HepG2 (cell line): ENCODE results near the gene WASF1. TPM values are rescaled to one million over a fixed set of nuclear protein-coding genes. Genes with fewer than 3 reads are reported as not detected.

Source experiments
- DR1 ChIP-seq: sonication (generic); formaldehyde crosslinking; IDR thresholded peaks from 2 replicates; pipeline ENCODE4 v1.8.0; 2021; ENCODE audit warnings: mild to moderate bottlenecking, missing genetic modification reagents, inconsistent platforms
- FOSL2 ChIP-seq: sonication (generic); formaldehyde crosslinking; IDR thresholded peaks from 2 replicates; pipeline ENCODE4 v1.4.0; 2020; ENCODE audit warnings: missing genetic modification reagents
- FOXM1 ChIP-seq: sonication (generic); formaldehyde crosslinking; IDR thresholded peaks from 2 replicates; pipeline ENCODE4 v1.5.0; 2020; ENCODE audit warnings: missing genetic modification reagents
- FOXO1 ChIP-seq: sonication (generic); formaldehyde crosslinking; IDR thresholded peaks from 2 replicates; pipeline ENCODE4 v1.4.0; 2020; ENCODE audit warnings: missing genetic modification reagents
- HES4 ChIP-seq: sonication (generic); formaldehyde crosslinking; IDR thresholded peaks from 2 replicates; pipeline ENCODE4 v1.9.0; 2021; ENCODE audit warnings: mild to moderate bottlenecking, missing genetic modification reagents, borderline replicate concordance
- HOXA5 ChIP-seq: sonication (generic); formaldehyde crosslinking; IDR thresholded peaks from 2 replicates; pipeline ENCODE4 v1.4.0; 2020; ENCODE audit warnings: missing genetic modification reagents
- IKZF1 ChIP-seq: fragments of 450-650 bp; IDR thresholded peaks from 2 replicates; pipeline ENCODE4 v1.7.1; 2016
- MTF2 ChIP-seq: sonication (generic); formaldehyde crosslinking; IDR thresholded peaks from 2 replicates; pipeline ENCODE4 v1.5.0; 2020; ENCODE audit warnings: missing genetic modification reagents, borderline replicate concordance
- MZF1 ChIP-seq: sonication (generic); formaldehyde crosslinking; IDR thresholded peaks from 2 replicates; pipeline ENCODE4 v1.8.1; 2023; ENCODE audit warnings: mild to moderate bottlenecking, missing genetic modification reagents, borderline replicate concordance
- NR2F2 ChIP-seq: IDR thresholded peaks from 2 replicates; pipeline ENCODE4 v1.6.1; 2012; ENCODE audit warnings: low read depth, inconsistent platforms, borderline replicate concordance
- PBX3 ChIP-seq: sonication (generic); formaldehyde crosslinking; IDR thresholded peaks from 2 replicates; pipeline ENCODE4 v1.8.1; 2023; ENCODE audit warnings: missing genetic modification reagents, inconsistent platforms, borderline replicate concordance
- PCBP2 ChIP-seq: fragments of 200-400 bp; formaldehyde crosslinking; optimal IDR thresholded peaks from 2 replicates; pipeline ENCODE3; 2018; ENCODE audit warnings: low read length, low read depth; ENCODE audit not compliant: poor library complexity, severe bottlenecking
- SMAD3 ChIP-seq: sonication (generic); formaldehyde crosslinking; IDR thresholded peaks from 2 replicates; pipeline ENCODE4 v1.4.0; 2020; ENCODE audit warnings: missing genetic modification reagents
- SP2 ChIP-seq: sonication (generic); formaldehyde crosslinking; IDR thresholded peaks from 2 replicates; pipeline ENCODE4 v1.5.1; 2020; ENCODE audit warnings: mild to moderate bottlenecking, missing genetic modification reagents
- TSC22D2 ChIP-seq: sonication (generic); formaldehyde crosslinking; IDR thresholded peaks from 2 replicates; pipeline ENCODE4 v1.5.1; 2020; ENCODE audit warnings: missing genetic modification reagents, mild to moderate bottlenecking, borderline replicate concordance
- YEATS4 ChIP-seq: sonication (generic); formaldehyde crosslinking; IDR thresholded peaks from 2 replicates; pipeline ENCODE4 v1.4.0; 2020; ENCODE audit warnings: missing genetic modification reagents, borderline replicate concordance
- YY1 ChIP-seq: IDR thresholded peaks from 2 replicates; pipeline ENCODE4 v1.6.1; 2011; ENCODE audit warnings: low read length, low read depth, moderate library complexity, mild to moderate bottlenecking; ENCODE audit not compliant: insufficient read depth, insufficient replicate concordance
- ZKSCAN5 ChIP-seq: sonication (generic); formaldehyde crosslinking; IDR thresholded peaks from 2 replicates; pipeline ENCODE4 v1.5.1; 2020; ENCODE audit warnings: mild to moderate bottlenecking, missing genetic modification reagents
- ZMYM3 ChIP-seq: sonication (generic); formaldehyde crosslinking; IDR thresholded peaks from 2 replicates; pipeline ENCODE4 v1.5.1; 2020; ENCODE audit warnings: mild to moderate bottlenecking, missing genetic modification reagents
- ZNF225 ChIP-seq: sonication (generic); formaldehyde crosslinking; IDR thresholded peaks from 2 replicates; pipeline ENCODE4 v1.4.0; 2020; ENCODE audit warnings: mild to moderate bottlenecking, missing genetic modification reagents
- ZNF343 ChIP-seq: sonication (generic); formaldehyde crosslinking; IDR thresholded peaks from 2 replicates; pipeline ENCODE4 v1.4.0; 2020; ENCODE audit warnings: mild to moderate bottlenecking, missing genetic modification reagents
- ZNF430 ChIP-seq: sonication (generic); formaldehyde crosslinking; IDR thresholded peaks from 2 replicates; pipeline ENCODE4 v1.9.0; 2021; ENCODE audit warnings: mild to moderate bottlenecking, missing genetic modification reagents
- ZNF570 ChIP-seq: sonication (generic); formaldehyde crosslinking; IDR thresholded peaks from 2 replicates; pipeline ENCODE4 v1.4.0; 2020; ENCODE audit warnings: mild to moderate bottlenecking, missing genetic modification reagents, borderline replicate concordance
- ZNF577 ChIP-seq: sonication (generic); formaldehyde crosslinking; IDR thresholded peaks from 2 replicates; pipeline ENCODE4 v1.4.0; 2020; ENCODE audit warnings: mild to moderate bottlenecking, low read depth, missing genetic modification reagents, borderline replicate concordance
- ZNF616 ChIP-seq: sonication (generic); formaldehyde crosslinking; IDR thresholded peaks from 2 replicates; pipeline ENCODE4 v1.5.0; 2020; ENCODE audit warnings: low read depth, mild to moderate bottlenecking, missing genetic modification reagents
- ZNF678 ChIP-seq: sonication (generic); formaldehyde crosslinking; IDR thresholded peaks from 2 replicates; pipeline ENCODE4 v1.4.0; 2020; ENCODE audit warnings: mild to moderate bottlenecking, missing genetic modification reagents
- ZNF704 ChIP-seq: sonication (generic); formaldehyde crosslinking; IDR thresholded peaks from 2 replicates; pipeline ENCODE4 v1.8.1; 2023; ENCODE audit warnings: mild to moderate bottlenecking, inconsistent platforms, moderate library complexity, missing genetic modification reagents, borderline replicate concordance
- ZNF766 ChIP-seq: sonication (generic); formaldehyde crosslinking; IDR thresholded peaks from 2 replicates; pipeline ENCODE4 v1.5.0; 2020; ENCODE audit warnings: missing genetic modification reagents, borderline replicate concordance
- polyA plus RNA-seq, 8 experiments: library from polyadenylated mRNA; depleted of rRNA in 3 of 8; stranded (reverse) in 7 of 8; unstranded in 1 of 8; fragments of >200 nt; fragmentation: Illumina TruSeq in 4 of 8; extraction: Trizol in 4 of 8; gene quantifications; 2 replicates each; pipeline versions ENCODE4 v1.2.1 to v1.2.3, GENCODE V29; 2011 to 2016; ENCODE audit warnings: low read depth in 4 of 8, missing spikeins in 1 of 8, mixed read lengths in 1 of 8; ENCODE audit not compliant: insufficient read depth in 1 of 8
- total RNA-seq, 5 experiments: library from RNA; depleted of rRNA; stranded (reverse); fragments of >200 nt; fragmentation: Illumina TruSeq; extraction: Trizol; gene quantifications; 2 replicates each; pipeline ENCODE4 v1.2.3, GENCODE V29; 2016; ENCODE audit warnings: low read depth in 1 of 5

Gene WASF1
- total and polyA plus RNA-seq, 2 of the 13 experiments (the other 11 are each of a cell fraction or from before 2014, with no cell fraction given): 8.5 to 17.3 TPM

- no peak for TF ChIP-seq ZKSCAN5 (CRISPR knock-in tag)
- peak; percentile 53 for TF ChIP-seq YY1
- no peak for TF ChIP-seq SMAD3 (CRISPR knock-in tag)
- no peak for TF ChIP-seq NR2F2
- no peak; the same call in 1 of the 2 replicates for TF ChIP-seq ZNF704 (CRISPR knock-in tag)
- TF ChIP-seq DR1 (CRISPR knock-in tag): peak; percentile 74
- TF ChIP-seq FOXO1 (CRISPR knock-in tag): peak; percentile 73
- TF ChIP-seq PBX3: 0 out of 2 replicates have a peak, but pooled peaks have one; percentile 35
- TF ChIP-seq FOSL2 (CRISPR knock-in tag): peak; percentile 11; the same call in 1 of the 2 replicates
- peak; percentile 41; the same call in 1 of the 2 replicates for TF ChIP-seq ZMYM3 (CRISPR knock-in tag)
- no peak; the same call in 1 of the 2 replicates for TF ChIP-seq ZNF343 (CRISPR knock-in tag)
- TF ChIP-seq TSC22D2 (CRISPR knock-in tag): peak; percentile 84; the same call in 1 of the 2 replicates
- 0 out of 2 replicates have a peak, but pooled peaks have one; percentile 11 for TF ChIP-seq ZNF678
- TF ChIP-seq ZNF225 (CRISPR knock-in tag): no peak
- TF ChIP-seq FOXM1 (CRISPR knock-in tag): no peak
- TF ChIP-seq HOXA5 (CRISPR knock-in tag): peak; percentile 82
- no peak for TF ChIP-seq MTF2 (CRISPR knock-in tag)
- TF ChIP-seq ZNF430 (CRISPR knock-in tag): peak; percentile 34; the same call in 1 of the 2 replicates
- peak; percentile 58 for TF ChIP-seq YEATS4 (CRISPR knock-in tag)
- no peak for TF ChIP-seq MZF1 (CRISPR knock-in tag)
- 0 out of 2 replicates have a peak, but pooled peaks have one; percentile 70 for TF ChIP-seq HES4 (CRISPR knock-in tag)
- TF ChIP-seq ZNF570 (CRISPR knock-in tag): no peak
- no peak for TF ChIP-seq PCBP2
- peak; percentile 43; the same call in 1 of the 2 replicates for TF ChIP-seq SP2 (CRISPR knock-in tag)
- TF ChIP-seq ZNF616 (CRISPR knock-in tag): no peak
- no peak for TF ChIP-seq ZNF577 (CRISPR knock-in tag)
- TF ChIP-seq IKZF1: no peak
- TF ChIP-seq ZNF766 (CRISPR knock-in tag): no peak
Observed at GRCh38 chr6:110179406-110180227, at the start of gene WASF1 (continued).
